MM.1S (cell line): ENCODE measurements around the gene PRKD2.

ENCODE experiments used
- DNase-seq: peaks from one replicate; pipeline ENCODE4 v3.0.0-alpha.2; 2015
- H2AFZ ChIP-seq: fragments of 300-600 bp; sonication (generic); 2 replicates; pipeline ENCODE4 v1.6.0; 2016; ENCODE audit warnings: antibody characterized with exemption, low read length
- H3F3A ChIP-seq: fragments of 300-600 bp; sonication (generic); 2 replicates; pipeline ENCODE4 v1.6.1; 2016; ENCODE audit warnings: mild to moderate bottlenecking, antibody characterized with exemption, low read length, moderate library complexity, mixed read lengths; ENCODE audit not compliant: insufficient read depth
- H3K27ac ChIP-seq: fragments of 300-600 bp; sonication (generic); 2 replicates; pipeline ENCODE4 v1.5.1; 2016; ENCODE audit warnings: mild to moderate bottlenecking, low read length
- H3K27me3 ChIP-seq: fragments of 300-600 bp; sonication (generic); replicated peaks from 2 replicates; pipeline ENCODE4 v1.6.0; 2016; ENCODE audit warnings: low read length; ENCODE audit not compliant: insufficient read depth
- H3K36me3 ChIP-seq: fragments of 300-600 bp; sonication (generic); replicated peaks from 2 replicates; pipeline ENCODE4 v1.6.1; 2016; ENCODE audit warnings: mild to moderate bottlenecking, low read length, mixed read lengths; ENCODE audit not compliant: insufficient read depth
- H3K4me1 ChIP-seq: fragments of 300-600 bp; sonication (generic); 2 replicates; pipeline ENCODE4 v1.6.1; 2016; ENCODE audit warnings: low read length, mixed read lengths
- H3K4me2 ChIP-seq: fragments of 300-600 bp; sonication (generic); 2 replicates; pipeline ENCODE4 v1.6.0; 2016; ENCODE audit warnings: low read depth, low read length
- H3K4me3 ChIP-seq: fragments of 300-600 bp; sonication (generic); 2 replicates; pipeline ENCODE4 v1.5.1; 2016; ENCODE audit warnings: low read length, mixed read lengths
- H3K79me2 ChIP-seq: fragments of 300-600 bp; sonication (generic); 2 replicates; pipeline ENCODE4 v1.6.1; 2016; ENCODE audit warnings: mixed run types, low read length, mixed read lengths
- H3K9ac ChIP-seq: fragments of 300-600 bp; sonication (generic); 2 replicates; pipeline ENCODE4 v1.6.1; 2016; ENCODE audit warnings: low read length, mixed read lengths
- H3K9me2 ChIP-seq: fragments of 300-600 bp; sonication (generic); replicated peaks from 2 replicates; pipeline ENCODE4 v1.6.1; 2016; ENCODE audit warnings: mild to moderate bottlenecking, low read length, mixed read lengths; ENCODE audit not compliant: insufficient read depth
- H3K9me3 ChIP-seq: fragments of 300-600 bp; sonication (generic); replicated peaks from 2 replicates; pipeline ENCODE4 v1.6.1; 2016; ENCODE audit warnings: mild to moderate bottlenecking, low read length, mixed read lengths; ENCODE audit not compliant: insufficient read depth
- H4K20me1 ChIP-seq: fragments of 300-600 bp; sonication (generic); 2 replicates; pipeline ENCODE4 v1.6.1; 2016; ENCODE audit warnings: mild to moderate bottlenecking, low read length, moderate library complexity, mixed read lengths; ENCODE audit not compliant: insufficient read depth
- CTCF ChIP-seq: fragments of 300-600 bp; sonication (generic); IDR thresholded peaks from 2 replicates; pipeline ENCODE4 v1.5.1; 2016; ENCODE audit warnings: antibody characterized with exemption, low read length, mixed read lengths
- EZH2 ChIP-seq: fragments of 300-600 bp; sonication (generic); optimal IDR thresholded peaks from 2 replicates; pipeline ENCODE3; 2017; ENCODE audit warnings: low read depth, mild to moderate bottlenecking, antibody characterized with exemption, low read length, mixed read lengths
- EZH2phosphoT487 ChIP-seq: fragments of 300-600 bp; sonication (generic); IDR thresholded peaks from 2 replicates; pipeline ENCODE4 v1.6.1; 2018; ENCODE audit warnings: antibody characterized with exemption, low read length

Gene PRKD2

GRCh38 chr19:46736531-46737297, 19.8 kb upstream of the PRKD2 start:
- no peaks in the 10 kb centered on the region for H3K4me1 ChIP-seq
- H3K27me3 ChIP-seq = no peaks in the 10 kb centered on the region
- peaks cover 5% of the 10 kb centered on the region for H3K36me3 ChIP-seq
- no peak for DNase-seq
- H3K4me3 ChIP-seq = no peak overlapping the region
- no peak overlapping the region for H2AFZ ChIP-seq
- no peaks in the 10 kb centered on the region for H3K9me3 ChIP-seq
- no peaks in the 10 kb centered on the region for H3K9me2 ChIP-seq
- H3K9ac ChIP-seq = no peak overlapping the region
- no peaks in the 10 kb centered on the region for H3F3A ChIP-seq
- H3K27ac ChIP-seq = no peak overlapping the region
- peaks cover 21% of the 10 kb centered on the region for H4K20me1 ChIP-seq
- no peak for TF ChIP-seq CTCF
- TF ChIP-seq EZH2phosphoT487 = no peak
- TF ChIP-seq EZH2 = no peak
- H3K4me2 ChIP-seq = no peak overlapping the region
- peaks cover 84% of the 10 kb centered on the region for H3K79me2 ChIP-seq

- peaks cover 17% of the 10 kb centered on the region for H4K20me1 ChIP-seq
- H3K4me1 ChIP-seq = no peaks in the 10 kb centered on the region
- no peak overlapping the region for H3K4me3 ChIP-seq
- no peaks in the 10 kb centered on the region for H3K9me3 ChIP-seq
- H3K4me2 ChIP-seq = no peak overlapping the region
- H3K9me2 ChIP-seq = no peaks in the 10 kb centered on the region
- H3F3A ChIP-seq = peaks cover 8% of the 10 kb centered on the region; the same call in 1 of the 2 replicates
- H3K79me2 ChIP-seq = peaks cover 81% of the 10 kb centered on the region
- H3K36me3 ChIP-seq = peaks cover 5% of the 10 kb centered on the region
- H3K9ac ChIP-seq = no peak overlapping the region
- TF ChIP-seq CTCF (no peak), EZH2phosphoT487 (no peak), EZH2 (no peak)
- no peak overlapping the region for H2AFZ ChIP-seq
- DNase-seq = no peak
- no peak overlapping the region for H3K27ac ChIP-seq
- H3K27me3 ChIP-seq = no peaks in the 10 kb centered on the region
These were observed 16.9 kb upstream of the PRKD2 start for GRCh38 chr19:46733690-46734292.

- Histone ChIP-seq H2AFZ (no peak overlapping the region), H3K4me2 (no peak overlapping the region), H3K36me3 (peaks cover 10% of the 10 kb centered on the region), H3K4me1 (no peaks in the 10 kb centered on the region), H3K79me2 (peaks cover 81% of the 10 kb centered on the region), H3K9me3 (no peaks in the 10 kb centered on the region), H3K27me3 (no peaks in the 10 kb centered on the region), H3K4me3 (no peak overlapping the region), H3K27ac (no peak overlapping the region), H3F3A (peaks cover 8% of the 10 kb centered on the region; the same call in 1 of the 2 replicates), H4K20me1 (peaks cover 19% of the 10 kb centered on the region; the same call in 1 of the 2 replicates), H3K9me2 (no peaks in the 10 kb centered on the region), H3K9ac (no peak overlapping the region)
- TF ChIP-seq CTCF = no peak
- no peak for TF ChIP-seq EZH2
- TF ChIP-seq EZH2phosphoT487 = no peak
- no peak for DNase-seq
These were observed 16.2 kb upstream of the PRKD2 start for GRCh38 chr19:46732966-46733689.
